ENCODE data around the gene LTBP3. TPM values are rescaled to one million over a fixed set of nuclear protein-coding genes. Genes with fewer than 3 reads are reported as not detected.

Gene LTBP3
- total RNA-seq, 1 experiment from 2014 or later: 10.6 TPM

DNA sequence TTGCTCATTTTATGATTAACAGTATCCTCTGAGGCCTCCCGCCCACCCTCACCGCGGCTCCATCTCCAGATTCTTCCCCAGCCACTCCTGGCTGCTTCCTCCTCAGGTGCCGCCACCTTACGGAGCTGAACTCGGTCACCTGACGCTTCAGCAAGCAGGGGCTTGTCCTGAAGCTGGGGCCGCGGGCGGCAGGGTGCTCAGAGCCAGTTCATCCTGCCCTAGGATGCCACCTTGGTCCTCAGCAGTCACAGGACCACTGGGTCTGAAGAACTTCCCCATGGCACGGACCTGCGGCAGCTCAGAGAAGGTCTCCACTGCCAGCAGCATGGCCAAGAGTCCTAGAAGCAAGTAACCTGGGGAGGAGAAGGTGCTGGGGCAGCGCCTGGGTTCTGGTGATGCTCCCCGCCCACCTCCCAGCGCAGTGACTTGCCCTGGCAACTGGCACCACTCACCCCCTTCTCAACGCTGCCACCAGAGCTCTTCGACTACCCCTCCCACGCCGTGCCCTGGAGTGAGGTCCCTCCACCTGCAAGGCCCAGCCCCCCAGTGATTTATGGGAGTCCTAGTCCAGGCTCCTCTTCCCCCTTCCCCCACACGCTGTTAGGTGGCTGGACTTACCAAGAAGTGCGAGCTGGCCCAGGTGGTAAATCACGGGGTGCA, 34.8 kb upstream of the LTBP3 start:
- H3K27ac Mint-ChIP-seq: no peak overlapping the region
- Histone ChIP-seq H3K9ac (ENCODE audit: extremely low read depth, insufficient read length, low read length) (no peak overlapping the region), H3K4me1 (ENCODE audit: insufficient read depth, low read length) (no peaks in the 10 kb centered on the region; the same call in 1 of the 2 replicates), H3K23me2 (ENCODE audit: insufficient read length, low read depth, low read length, poor library complexity, severe bottlenecking) (no peaks in the 10 kb centered on the region), H4K5ac (ENCODE audit: insufficient read length, low read depth, low read length) (no peak overlapping the region), H3K4me2 (ENCODE audit: insufficient read depth, insufficient read length, low read length) (peak overlapping the region; percentile 15), H3T11ph (ENCODE audit: low read length) (no peak overlapping the region), H3K27me3 (ENCODE audit: insufficient read depth, low read length) (no peaks in the 10 kb centered on the region; the same call in 1 of the 2 replicates), H2AFZ (ENCODE audit: low read length) (no peak overlapping the region), H2BK5ac (ENCODE audit: insufficient read length, low read length) (no peak overlapping the region), H2BK12ac (ENCODE audit: insufficient read length, low read depth, low read length) (no peak overlapping the region), H2BK15ac (ENCODE audit: low read depth, low read length) (no peak overlapping the region), H2BK120ac (ENCODE audit: low read depth, low read length, poor library complexity, severe bottlenecking) (no peak overlapping the region), H4K91ac (ENCODE audit: insufficient read length, low read depth, low read length) (no peak overlapping the region), H3K14ac (ENCODE audit: insufficient read depth, low read length) (no peak overlapping the region), H3K18ac (ENCODE audit: insufficient read length, low read depth, low read length) (no peak overlapping the region), H3K9me3 (ENCODE audit: control insufficient read depth, low read depth, low read length) (no peaks in the 10 kb centered on the region), H3K4ac (ENCODE audit: low read depth, low read length) (no peak overlapping the region), H3K27ac (ENCODE audit: insufficient read length, low read depth, low read length) (no peak overlapping the region), H3K56ac (ENCODE audit: insufficient read length, low read depth, low read length) (no peak overlapping the region), H2AK5ac (ENCODE audit: insufficient read length, low read length) (no peak overlapping the region), H3K23ac (ENCODE audit: insufficient read length, low read depth, low read length) (no peak overlapping the region), H3K79me1 (ENCODE audit: insufficient read depth, low read depth, low read length, poor library complexity, severe bottlenecking) (no peaks in the 10 kb centered on the region), H4K20me1 (ENCODE audit: control insufficient read depth, insufficient read depth, insufficient read length) (no peaks in the 10 kb centered on the region), H4K8ac (replicated peaks; ENCODE audit: insufficient read length, low read depth, low read length) (no peak overlapping the region), H2BK20ac (ENCODE audit: low read depth, low read length, poor library complexity, severe bottlenecking) (no peak overlapping the region), H3K79me2 (ENCODE audit: insufficient read depth, low read length) (no peaks in the 10 kb centered on the region)
- no peak for DNase-seq
- H3K9me3 Mint-ChIP-seq: no peaks in the 10 kb centered on the region
- TF ChIP-seq, protein P1, sequence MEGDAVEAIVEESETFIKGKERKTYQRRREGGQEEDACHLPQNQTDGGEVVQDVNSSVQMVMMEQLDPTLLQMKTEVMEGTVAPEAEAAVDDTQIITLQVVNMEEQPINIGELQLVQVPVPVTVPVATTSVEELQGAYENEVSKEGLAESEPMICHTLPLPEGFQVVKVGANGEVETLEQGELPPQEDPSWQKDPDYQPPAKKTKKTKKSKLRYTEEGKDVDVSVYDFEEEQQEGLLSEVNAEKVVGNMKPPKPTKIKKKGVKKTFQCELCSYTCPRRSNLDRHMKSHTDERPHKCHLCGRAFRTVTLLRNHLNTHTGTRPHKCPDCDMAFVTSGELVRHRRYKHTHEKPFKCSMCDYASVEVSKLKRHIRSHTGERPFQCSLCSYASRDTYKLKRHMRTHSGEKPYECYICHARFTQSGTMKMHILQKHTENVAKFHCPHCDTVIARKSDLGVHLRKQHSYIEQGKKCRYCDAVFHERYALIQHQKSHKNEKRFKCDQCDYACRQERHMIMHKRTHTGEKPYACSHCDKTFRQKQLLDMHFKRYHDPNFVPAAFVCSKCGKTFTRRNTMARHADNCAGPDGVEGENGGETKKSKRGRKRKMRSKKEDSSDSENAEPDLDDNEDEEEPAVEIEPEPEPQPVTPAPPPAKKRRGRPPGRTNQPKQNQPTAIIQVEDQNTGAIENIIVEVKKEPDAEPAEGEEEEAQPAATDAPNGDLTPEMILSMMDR (conservative IDR thresholded peaks at IDR 0.05): no peak
- no CpG with 5 or more reads among the region's 22 CpGs for WGBS (ENCODE audit: extremely low coverage, insufficient read length, low lambda C conversion rate)
- H3K4me3 Mint-ChIP-seq: peak overlapping the region; percentile 48 to 74
- H3K27me3 Mint-ChIP-seq (ENCODE audit: low read depth): peaks cover 41% of the 10 kb centered on the region
- H3K4me1 Mint-ChIP-seq: peaks cover 8 to 26% of the 10 kb centered on the region in 2 experiments
- H3K36me3 Mint-ChIP-seq (ENCODE audit: insufficient read depth in 1 of 3, low read depth in 3 of 3): peaks cover 0 to 10% (median 4%) of the 10 kb centered on the region in 3 experiments; a peak in 6 of 7 replicates

All from H9 (cell line).